ENCODE data around the gene SIK3. TPM values are rescaled to one million over a fixed set of nuclear protein-coding genes. Genes with fewer than 3 reads are reported as not detected.

SIK3 gene
- total RNA-seq, 1 experiment from 2014 or later = 14.5 TPM

- peaks cover 19% of the 10 kb centered on the region for H3K4me1 ChIP-seq (ENCODE audit: insufficient read depth, low read length)
- H3K27me3 ChIP-seq (ENCODE audit: low read length) = no peaks in the 10 kb centered on the region
- H3K4me2 ChIP-seq (ENCODE audit: low read length) = no peak overlapping the region
- intact Hi-C loops (cut with micrococcal nuclease) = no loop called here
- ATAC-seq (no peak), DNase-seq (no peak)
- no TSS peak for BruUV-seq (replicated peaks)
- no peaks in the 10 kb centered on the region for H3K36me3 ChIP-seq (ENCODE audit: low read depth, low read length)
- H4K20me1 ChIP-seq (ENCODE audit: low read length) = no peaks in the 10 kb centered on the region
- no peak overlapping the region for H2AFZ ChIP-seq (ENCODE audit: low read length)
- no peaks in the 10 kb centered on the region for H3K9me2 ChIP-seq (replicated peaks; ENCODE audit: low read length)
- H3F3A ChIP-seq (ENCODE audit: low read length, unreplicated experiment) = no peaks in the 10 kb centered on the region
- CTCF ChIA-PET = no interaction called here
- POLR2A ChIA-PET (ENCODE audit: unreplicated experiment) = no interaction called here
- TF ChIP-seq EZH2 (IDR thresholded peaks at IDR 0.05; ENCODE audit: low read length, unreplicated experiment) (no peak), EZH2phosphoT487 (IDR thresholded peaks at IDR 0.05; ENCODE audit: borderline replicate concordance, low read length) (no peak), CTCF (conservative IDR thresholded peaks at IDR 0.05; ENCODE audit: low read depth, low read length) (no peak)
- H3K79me2 ChIP-seq (ENCODE audit: low read length) = no peaks in the 10 kb centered on the region
- H3K4me3 ChIP-seq (ENCODE audit: low read length) = no peak overlapping the region
- no peak overlapping the region for H3K27ac ChIP-seq (ENCODE audit: low read length)
- no peaks in the 10 kb centered on the region for H3K9me3 ChIP-seq (ENCODE audit: low read length)
- H3K9ac ChIP-seq (ENCODE audit: low read length) = no peak overlapping the region
Observed at GRCh38 chr11:116796548-116796947, 301.7 kb downstream of the SIK3 start.

GRCh38 chr11:116794851-116795250 is 303.4 kb downstream of the SIK3 start:
- Histone ChIP-seq H3K36me3 (ENCODE audit: low read depth, low read length) (no peaks in the 10 kb centered on the region), H3K9me3 (ENCODE audit: low read length) (no peaks in the 10 kb centered on the region), H3K4me2 (ENCODE audit: low read length) (no peak overlapping the region), H3K27me3 (ENCODE audit: low read length) (no peaks in the 10 kb centered on the region), H3K9ac (ENCODE audit: low read length) (no peak overlapping the region), H3K27ac (ENCODE audit: low read length) (no peak overlapping the region), H3K4me1 (ENCODE audit: insufficient read depth, low read length) (peaks cover 19% of the 10 kb centered on the region), H4K20me1 (ENCODE audit: low read length) (no peaks in the 10 kb centered on the region), H3K9me2 (replicated peaks; ENCODE audit: low read length) (no peaks in the 10 kb centered on the region), H3F3A (ENCODE audit: low read length, unreplicated experiment) (no peaks in the 10 kb centered on the region), H2AFZ (ENCODE audit: low read length) (no peak overlapping the region), H3K79me2 (ENCODE audit: low read length) (no peaks in the 10 kb centered on the region), H3K4me3 (ENCODE audit: low read length) (no peak overlapping the region)
- DNase-seq = no peak
- intact Hi-C loops (cut with micrococcal nuclease) = loop anchor here (5.0 kb wide), 2 partner anchors 57 to 312 kb away; no protein-coding TSS in a partner anchor
- no TSS peak for BruUV-seq (replicated peaks)
- ChIA-PET POLR2A (ENCODE audit: unreplicated experiment) (no interaction called here), CTCF (no interaction called here)
- ATAC-seq = no peak
- no peak for TF ChIP-seq EZH2 (IDR thresholded peaks at IDR 0.05; ENCODE audit: low read length, unreplicated experiment)
- no peak for TF ChIP-seq CTCF (conservative IDR thresholded peaks at IDR 0.05; ENCODE audit: low read depth, low read length)
- TF ChIP-seq EZH2phosphoT487 (IDR thresholded peaks at IDR 0.05; ENCODE audit: borderline replicate concordance, low read length) = no peak

- Histone ChIP-seq H3K4me3 (ENCODE audit: low read length) (no peak overlapping the region), H3F3A (ENCODE audit: low read length, unreplicated experiment) (no peaks in the 10 kb centered on the region), H3K36me3 (ENCODE audit: low read depth, low read length) (no peaks in the 10 kb centered on the region), H3K4me2 (ENCODE audit: low read length) (no peak overlapping the region), H3K79me2 (ENCODE audit: low read length) (no peaks in the 10 kb centered on the region), H3K9ac (ENCODE audit: low read length) (no peak overlapping the region), H3K27ac (ENCODE audit: low read length) (no peak overlapping the region), H3K9me3 (ENCODE audit: low read length) (no peaks in the 10 kb centered on the region), H3K9me2 (replicated peaks; ENCODE audit: low read length) (no peaks in the 10 kb centered on the region), H4K20me1 (ENCODE audit: low read length) (no peaks in the 10 kb centered on the region), H3K27me3 (ENCODE audit: low read length) (no peaks in the 10 kb centered on the region), H3K4me1 (ENCODE audit: insufficient read depth, low read length) (peaks cover 19% of the 10 kb centered on the region), H2AFZ (ENCODE audit: low read length) (no peak overlapping the region)
- ChIA-PET CTCF (interaction anchor here (0.9 kb wide), 1 partner anchor 42 kb away, joined by 4 read pairs; no protein-coding TSS in a partner anchor), POLR2A (ENCODE audit: unreplicated experiment) (no interaction called here)
- peak; percentile 17 for DNase-seq
- no peak for ATAC-seq
- no peak for TF ChIP-seq EZH2 (IDR thresholded peaks at IDR 0.05; ENCODE audit: low read length, unreplicated experiment)
- no peak for TF ChIP-seq CTCF (conservative IDR thresholded peaks at IDR 0.05; ENCODE audit: low read depth, low read length)
- no peak for TF ChIP-seq EZH2phosphoT487 (IDR thresholded peaks at IDR 0.05; ENCODE audit: borderline replicate concordance, low read length)
- intact Hi-C loops (cut with micrococcal nuclease) = loop anchor here (5.0 kb wide), 2 partner anchors 59 to 314 kb away; no protein-coding TSS in a partner anchor
- no TSS peak for BruUV-seq (replicated peaks)
Observed at GRCh38 chr11:116793772-116794097, 304.5 kb downstream of the SIK3 start.

Other genes with a start within 250 kb of the SIK3 start
- 88.6 and 91.6 TPM in 2 replicates for gene PAFAH1B2, start 45.9 kb upstream of the SIK3 start, total RNA-seq (2014; rRNA removed)
- 13.6 and 22.7 TPM in 2 replicates for gene SIDT2, start 80.3 kb upstream of the SIK3 start, total RNA-seq (2014; rRNA removed)
- 8.0 and 10.3 TPM in 2 replicates for gene TAGLN, start 100.9 kb upstream of the SIK3 start, total RNA-seq (2014; rRNA removed)
- gene PCSK7, start 133.6 kb upstream of the SIK3 start, total RNA-seq (2014; rRNA removed) = 43.6 and 55.1 TPM in 2 replicates
- 7.4 TPM in 2 replicates for gene RNF214, start 134.2 kb upstream of the SIK3 start, total RNA-seq (2014; rRNA removed)
- 3.6 and 3.7 TPM in 2 replicates for gene BACE1-AS, start 192.9 kb upstream of the SIK3 start, total RNA-seq (2014; rRNA removed)
- gene BACE1, start 217.8 kb upstream of the SIK3 start, total RNA-seq (2014; rRNA removed) = 16.8 and 27.7 TPM in 2 replicates
- gene CEP164, start 229.4 kb upstream of the SIK3 start, total RNA-seq (2014; rRNA removed) = 43.7 and 51.1 TPM in 2 replicates